Fibroblast of skin of left biceps (primary cell): ENCODE measurements around the gene PPP2R2C.

Source experiments
- DNase-seq, 2 experiments: peaks; one replicate each; pipeline ENCODE4 v3.0.0-alpha.2; 2013; ENCODE audit warnings: low read depth in 2 of 2

PPP2R2C gene

DNA sequence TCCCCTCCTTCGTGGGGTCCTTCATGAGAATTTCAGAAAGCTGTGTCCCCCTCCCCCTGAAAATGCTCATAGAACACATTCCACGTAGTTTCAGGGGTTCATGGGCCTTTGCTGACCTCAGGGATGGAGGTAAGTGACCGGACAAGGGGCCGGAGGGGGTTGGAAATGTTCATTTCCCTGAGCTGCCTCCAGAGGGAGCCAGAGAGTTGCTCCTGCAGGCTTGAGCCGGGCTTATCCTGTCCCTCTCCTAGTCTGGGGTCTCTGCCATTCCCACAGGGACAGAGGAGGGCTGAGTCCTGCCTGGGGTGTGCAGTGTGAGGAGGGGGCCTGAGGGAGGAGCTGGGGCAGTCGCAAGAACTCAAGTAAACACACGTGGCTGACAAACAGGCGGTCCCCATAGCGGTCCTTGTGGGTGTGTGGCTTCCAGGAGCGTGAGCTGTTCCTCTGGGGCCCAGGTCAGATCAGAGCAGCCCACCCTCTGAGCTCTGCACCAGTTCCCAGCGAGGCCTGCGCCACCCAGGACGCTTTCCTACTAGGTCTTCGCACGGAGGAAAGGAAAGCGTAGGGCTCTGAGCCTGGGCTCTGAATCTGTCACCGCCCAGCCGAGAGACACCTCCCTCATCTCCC is 140.3 kb downstream of the PPP2R2C start:
- no peak for DNase-seq

GRCh38 chr4:6331468-6331867 is 140.9 kb downstream of the PPP2R2C start:
- DNase-seq, result no peak

DNA sequence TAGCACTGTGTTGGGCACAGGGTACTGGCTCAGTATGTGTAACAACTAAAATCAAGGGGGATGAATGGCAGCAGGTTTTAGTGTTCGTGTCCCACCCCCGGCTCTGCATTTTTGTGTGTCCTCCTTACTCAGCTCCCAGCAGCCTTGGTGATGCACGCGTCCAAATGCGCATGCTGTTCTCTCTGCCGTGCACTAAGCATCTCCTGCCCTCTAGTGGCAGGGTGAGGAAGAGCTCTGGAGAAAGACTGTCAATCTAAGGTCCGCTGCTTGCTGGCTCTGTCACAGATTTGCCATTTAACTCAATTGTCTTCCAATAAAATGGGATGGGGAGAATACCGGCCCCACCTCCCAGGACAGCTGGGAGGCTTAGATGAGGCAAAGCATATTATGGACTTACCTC is 141.4 kb downstream of the PPP2R2C start:
- no peak for DNase-seq

- no peak for DNase-seq
These were observed 142.0 kb downstream of the PPP2R2C start for GRCh38 chr4:6330384-6330767.

DNA sequence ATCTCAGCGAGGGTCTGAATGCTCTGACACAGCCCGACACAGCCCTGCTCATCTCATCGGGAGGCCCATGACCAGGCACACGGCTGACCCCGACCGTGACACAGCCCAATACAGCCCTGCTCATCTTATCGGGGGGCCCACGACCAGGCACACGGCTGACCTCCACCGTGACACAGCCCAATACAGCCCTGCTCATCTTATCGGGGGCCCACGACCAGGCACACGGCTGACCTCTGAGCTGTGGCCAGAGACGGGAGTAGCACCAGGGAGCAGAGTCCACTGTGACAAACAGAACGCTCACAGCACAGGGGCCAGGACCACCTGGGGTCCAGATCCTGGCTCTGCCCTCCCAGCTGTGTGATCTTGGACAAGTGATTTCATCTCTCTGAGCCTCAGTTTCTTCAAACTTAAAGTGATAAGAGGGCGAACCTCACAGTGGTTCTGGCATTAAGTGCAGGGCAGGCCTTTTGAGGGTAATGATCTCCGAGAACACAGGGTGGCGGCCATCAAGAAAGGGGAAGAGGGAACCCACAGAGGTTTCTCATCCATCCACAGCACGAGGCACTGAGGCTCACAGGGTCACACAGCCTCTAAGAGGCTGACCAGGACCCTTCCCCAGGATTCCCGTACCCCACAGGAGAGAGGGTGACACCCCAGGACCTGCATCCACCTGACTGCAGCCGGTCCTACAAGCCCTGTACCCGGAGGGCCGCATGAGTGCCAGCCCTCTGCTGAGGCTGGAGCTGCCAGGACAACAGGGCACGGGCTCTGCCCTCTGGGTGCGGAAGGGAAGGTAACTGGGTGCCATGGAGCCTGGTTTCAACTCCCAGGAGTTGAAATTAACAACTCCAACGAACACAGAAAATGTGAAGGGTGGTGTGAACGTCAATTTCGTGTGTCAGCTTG is 142.7 kb downstream of the PPP2R2C start:
- DNase-seq, result no peak

GRCh38 chr4:6328526-6328925 is 143.9 kb downstream of the PPP2R2C start:
- no peak for DNase-seq

DNA sequence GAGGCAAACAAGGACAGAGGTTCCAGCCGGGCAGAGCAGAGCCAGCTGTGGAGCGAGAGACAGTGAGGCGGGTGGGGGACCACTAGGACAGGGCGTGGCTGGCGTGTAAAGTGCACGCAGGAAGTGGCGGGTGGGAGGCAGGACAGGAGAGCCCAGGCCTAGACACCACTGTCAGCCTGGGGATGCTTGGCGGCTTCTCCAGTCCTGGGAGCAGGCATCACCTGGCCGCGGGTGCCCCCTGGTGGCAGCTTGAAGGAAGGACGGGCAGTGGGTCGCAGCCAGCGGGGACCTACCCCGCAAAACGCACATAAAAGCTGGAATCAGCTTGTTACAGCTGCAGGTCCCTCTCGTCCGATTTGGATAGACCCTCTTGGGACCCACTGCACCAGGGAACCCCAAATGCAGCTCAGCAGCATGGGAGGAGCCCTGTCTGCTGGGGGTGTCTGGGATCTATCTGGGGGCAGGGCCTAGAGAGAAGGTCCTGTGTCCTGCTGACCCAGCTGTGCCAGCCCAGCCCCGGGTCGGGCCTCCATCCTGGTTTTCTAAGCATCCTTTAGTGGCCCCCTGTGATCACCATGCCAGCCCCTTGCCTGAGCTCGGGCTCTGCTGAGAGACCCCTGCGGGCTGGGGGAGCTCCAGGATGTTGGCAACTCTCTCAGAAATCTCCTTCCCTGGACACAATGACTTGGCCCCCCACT is 145.0 kb downstream of the PPP2R2C start:
- peak; percentile 12 to 15 for DNase-seq

DNA sequence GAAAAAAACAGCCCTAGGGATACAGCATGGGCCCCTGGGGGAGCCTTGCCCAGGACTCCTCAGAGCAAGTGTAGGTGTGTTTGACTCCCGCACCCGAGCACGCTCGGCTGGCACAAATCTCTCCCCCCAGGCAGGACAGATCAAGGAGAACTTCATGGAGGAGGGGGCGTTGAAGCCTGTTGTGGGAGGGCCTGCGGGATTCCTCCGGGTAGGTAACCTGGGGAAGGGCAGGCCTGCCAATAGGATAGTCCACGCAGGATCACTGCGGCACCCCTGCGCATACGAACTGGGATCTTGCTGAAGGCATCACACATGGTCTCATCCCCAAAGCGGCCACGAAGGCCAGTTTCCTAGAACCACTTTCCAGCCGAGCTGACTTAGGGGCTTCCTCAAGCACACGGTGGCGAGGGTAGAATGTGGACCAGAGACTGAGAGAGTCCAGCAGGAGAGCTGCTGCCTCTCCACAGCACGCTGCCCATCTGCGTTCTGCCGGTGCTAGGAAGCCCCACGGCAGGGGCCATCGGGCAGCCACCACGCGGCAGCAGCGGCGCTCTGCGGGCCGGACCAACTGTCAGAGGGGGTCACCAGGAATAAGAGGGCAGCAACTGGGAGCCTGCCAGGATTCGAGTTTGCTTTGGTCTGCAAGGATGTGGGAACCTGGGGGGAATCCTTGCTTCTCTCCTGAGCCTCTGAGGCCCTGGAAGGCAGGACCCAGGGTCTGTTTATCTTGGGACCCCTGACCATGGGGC is 145.9 kb downstream of the PPP2R2C start:
- no peak for DNase-seq

GRCh38 chr4:6325788-6326290 is 146.6 kb downstream of the PPP2R2C start:
- no peak for DNase-seq

- no peak for DNase-seq
These were observed 147.2 kb downstream of the PPP2R2C start for GRCh38 chr4:6324999-6325787.

DNA sequence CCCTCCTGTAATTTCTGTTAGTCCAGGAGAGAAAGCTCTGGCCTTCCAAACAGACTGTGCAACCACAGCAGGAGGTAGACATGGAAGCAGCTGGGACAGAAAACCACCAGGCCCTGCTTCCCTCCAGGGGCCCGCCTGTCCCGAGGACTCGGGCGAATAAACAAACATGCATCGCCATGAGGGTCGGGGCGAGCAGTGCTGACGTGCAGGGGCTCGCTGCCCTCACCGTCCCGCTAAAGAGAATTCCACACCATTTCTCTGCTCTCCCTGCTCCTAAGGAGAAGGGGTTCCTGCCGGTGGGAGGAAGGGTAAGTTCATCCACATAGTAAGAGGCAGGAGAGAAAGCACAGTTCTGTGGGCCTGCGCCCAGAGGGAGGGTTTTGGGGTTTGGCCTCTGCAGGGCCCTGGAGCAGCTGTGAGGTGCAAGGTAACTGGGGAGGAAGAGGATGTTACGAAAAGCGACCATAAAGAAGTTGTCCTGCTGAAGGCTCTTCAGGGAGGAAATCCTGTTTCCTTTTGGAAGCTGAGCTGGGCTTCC is 147.9 kb downstream of the PPP2R2C start:
- DNase-seq, result no peak

- no peak for DNase-seq
These were observed 149.4 kb downstream of the PPP2R2C start for GRCh38 chr4:6322761-6323566.

GRCh38 chr4:6322067-6322760 is 150.2 kb downstream of the PPP2R2C start:
- no peak for DNase-seq

- DNase-seq, result no peak
These were observed 151.1 kb downstream of the PPP2R2C start for GRCh38 chr4:6321361-6321760.

GRCh38 chr4:6320663-6321062 is 151.8 kb downstream of the PPP2R2C start:
- DNase-seq, result no peak

DNA sequence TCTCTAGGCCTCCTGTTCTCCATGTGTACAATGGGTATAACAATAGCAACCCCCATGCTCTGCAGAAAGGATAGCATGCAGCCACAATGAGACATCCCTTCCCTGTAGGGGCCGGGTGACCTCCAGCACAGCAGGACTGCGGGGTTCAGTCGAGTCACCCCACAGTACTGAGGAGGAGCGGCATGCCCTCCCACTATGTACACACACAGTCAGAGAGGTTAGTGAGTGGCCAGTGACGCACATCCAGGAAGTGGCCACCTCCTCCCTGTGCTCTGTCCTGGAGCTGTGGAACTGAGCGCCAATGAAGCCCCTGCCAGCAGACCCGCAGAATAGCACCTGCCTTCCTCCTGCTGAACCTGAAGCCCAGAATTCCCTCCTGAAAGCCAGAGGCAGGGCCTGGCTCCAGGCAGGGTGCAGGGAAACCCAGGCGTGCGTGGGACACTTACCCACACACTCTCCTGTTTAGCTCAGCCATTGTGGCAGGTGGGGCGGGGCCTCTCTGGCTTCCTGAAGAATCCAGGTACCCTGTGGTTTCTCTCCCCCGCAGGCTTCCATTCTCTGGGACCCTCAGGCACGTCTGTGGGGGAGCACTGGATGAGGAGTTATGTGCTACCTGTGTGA is 152.8 kb downstream of the PPP2R2C start:
- DNase-seq, result no peak

GRCh38 chr4:6318206-6318605 is 154.2 kb downstream of the PPP2R2C start:
- no peak for DNase-seq

DNA sequence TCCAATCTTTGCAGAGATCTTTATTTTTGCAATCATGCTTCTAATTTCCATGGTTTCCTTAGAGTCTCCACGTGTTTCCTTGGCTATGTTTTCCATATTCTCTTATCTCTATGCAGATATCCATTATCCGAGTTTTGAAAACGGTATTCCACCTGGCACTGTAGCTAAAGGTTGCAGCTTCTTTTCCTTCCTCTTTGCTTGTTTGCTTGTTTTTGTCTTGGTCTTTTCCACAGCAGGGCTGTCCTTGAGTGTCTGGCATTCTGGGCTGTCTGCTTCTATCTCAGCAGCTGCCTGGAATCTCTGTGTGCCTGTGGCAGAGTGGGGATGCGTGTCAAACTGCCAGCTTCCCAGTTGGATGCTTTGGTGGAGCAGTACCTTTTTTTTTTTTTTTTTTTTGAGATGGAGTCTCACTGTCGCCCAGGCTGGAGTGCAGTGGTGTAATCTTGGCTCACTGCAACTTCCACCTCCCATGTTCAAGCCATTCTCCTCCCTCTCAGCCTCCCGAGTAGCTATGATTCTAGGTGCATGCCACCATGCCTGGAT is 155.9 kb downstream of the PPP2R2C start:
- no peak for DNase-seq
